Measurements from ENCODE around the gene AP5Z1.

Gene AP5Z1

DNA sequence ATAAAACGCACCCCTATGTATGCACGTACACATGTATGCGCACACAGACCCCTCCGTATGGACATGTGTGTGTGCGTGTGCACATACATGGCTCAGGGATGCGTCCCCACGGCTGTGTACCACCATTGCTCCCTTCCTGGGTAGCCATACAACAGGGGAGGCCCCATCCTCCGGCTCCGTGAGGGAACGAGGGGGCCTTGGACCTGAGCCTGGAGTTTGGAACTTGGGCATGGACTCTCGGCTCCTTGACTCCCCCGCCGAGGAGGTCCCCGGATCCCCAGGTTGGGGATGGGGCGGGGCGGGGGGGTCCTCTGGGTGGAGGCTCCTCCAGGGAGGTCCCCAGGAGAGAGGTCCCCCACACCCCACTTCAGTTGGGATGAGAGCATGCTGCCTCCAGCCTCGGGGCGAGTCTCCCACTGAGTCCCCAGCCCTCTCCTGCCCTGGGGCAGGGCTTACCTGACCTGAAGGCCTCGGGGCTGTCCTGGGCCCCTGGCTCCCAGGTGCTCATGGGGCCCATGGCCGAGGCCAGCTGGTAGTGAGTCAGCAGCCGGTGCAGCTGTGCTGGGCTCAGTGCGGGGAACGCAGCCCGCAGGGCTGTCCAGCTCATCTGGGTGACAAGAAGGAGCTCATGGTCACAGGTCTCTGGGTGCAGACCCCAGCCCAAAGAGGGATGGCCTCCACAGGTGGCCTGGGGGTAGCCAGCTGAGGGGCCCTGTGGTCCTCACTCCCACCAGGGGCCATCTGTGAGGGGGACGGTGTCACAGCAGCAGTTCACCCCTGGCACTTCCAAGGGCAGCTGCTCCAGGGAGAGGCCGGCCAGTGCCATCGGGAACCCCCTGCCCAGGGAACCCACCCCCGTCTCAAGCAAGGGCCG lies 29.9 kb downstream of the AP5Z1 start:
- DNase-seq = no peak

DNA sequence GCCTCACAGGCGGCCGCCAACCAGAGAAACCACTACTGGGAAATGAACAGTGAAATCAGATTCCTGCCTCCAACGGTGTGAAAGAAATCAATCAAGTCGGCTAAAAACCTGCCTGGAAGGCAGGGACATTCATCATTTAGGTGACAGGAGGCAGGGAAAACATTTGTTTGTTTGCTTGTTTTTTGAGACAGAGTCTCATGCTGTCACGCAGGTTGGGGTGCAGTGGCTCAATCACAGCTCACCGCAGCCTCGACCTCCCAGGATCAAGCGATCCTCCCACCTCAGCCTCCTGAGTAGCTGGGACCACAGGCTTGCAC lies 30.5 kb downstream of the AP5Z1 start:
- no peak for DNase-seq

DNA sequence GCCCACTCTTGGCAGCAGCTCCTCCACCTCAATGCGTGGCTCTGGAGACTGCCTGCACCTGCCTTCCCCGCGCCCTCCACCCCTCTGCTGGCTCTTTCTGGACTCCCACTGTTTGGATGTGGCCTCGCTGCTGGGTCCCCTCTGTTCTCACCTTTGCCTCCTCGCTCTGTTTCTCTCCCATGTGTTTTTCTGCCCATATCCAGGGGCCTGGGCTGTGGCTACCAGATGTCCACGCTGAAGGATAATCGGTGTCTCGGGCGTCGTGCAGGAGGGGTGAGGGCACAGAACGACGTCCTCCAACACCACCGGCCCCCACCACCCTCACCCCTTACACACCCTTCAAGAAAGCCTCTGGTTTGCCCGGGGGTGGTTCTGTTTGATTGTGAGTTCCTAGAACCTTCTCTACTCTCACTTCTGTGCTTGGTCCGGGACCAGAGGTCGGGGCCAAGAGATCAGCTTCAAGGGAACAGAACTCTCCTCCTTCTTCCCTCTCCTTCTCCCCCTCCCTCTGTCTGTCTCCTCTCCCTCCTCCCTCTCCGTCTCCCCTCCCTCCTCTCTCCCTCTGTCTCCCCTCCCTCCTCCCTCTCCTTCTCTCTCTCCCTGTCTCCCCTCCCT lies 31.7 kb downstream of the AP5Z1 start:
- DNase-seq = no peak

DNA sequence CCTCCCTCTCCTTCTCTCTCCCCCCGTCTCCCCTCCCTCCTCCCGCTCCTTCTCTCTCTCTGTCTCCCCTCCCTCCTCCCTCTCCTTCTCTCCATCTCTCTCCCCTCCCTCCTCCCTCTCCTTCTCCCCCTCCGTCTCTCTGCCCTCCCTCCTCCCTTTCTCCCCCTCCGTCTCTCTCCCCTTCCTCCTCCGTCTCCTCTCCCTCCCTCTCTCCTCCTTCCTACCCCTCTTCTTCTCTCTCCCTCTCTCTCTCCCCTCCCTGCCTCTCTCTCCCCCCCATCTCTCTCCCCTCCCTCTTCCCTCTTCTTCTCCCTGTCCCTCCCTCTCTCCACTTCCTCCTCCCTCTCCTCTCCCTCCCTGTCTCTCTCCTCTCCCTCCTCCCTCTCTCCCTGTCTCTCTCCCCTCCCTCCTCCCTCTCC lies 32.2 kb downstream of the AP5Z1 start:
- DNase-seq = no peak

DNA sequence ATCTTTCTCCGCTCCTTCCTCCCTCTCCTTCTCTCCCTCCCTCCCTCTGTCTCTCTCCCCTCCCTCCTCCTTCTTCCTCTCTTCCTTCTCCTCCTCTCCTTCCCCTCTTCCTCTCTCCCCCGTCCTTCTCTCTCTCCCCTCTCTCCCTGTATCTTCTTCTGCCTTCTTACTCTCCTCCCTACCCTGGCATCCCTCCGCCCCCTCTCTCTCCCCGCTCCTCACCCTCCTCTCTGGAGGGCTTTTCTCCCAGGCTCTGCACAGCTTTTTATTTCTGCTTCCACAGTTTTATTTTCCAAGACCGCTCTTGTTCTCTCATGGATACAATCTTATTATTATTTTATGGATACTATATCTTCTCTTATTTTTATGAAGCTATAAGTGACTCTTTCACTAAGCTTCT lies 32.6 kb downstream of the AP5Z1 start:
- no peak for DNase-seq

DNA sequence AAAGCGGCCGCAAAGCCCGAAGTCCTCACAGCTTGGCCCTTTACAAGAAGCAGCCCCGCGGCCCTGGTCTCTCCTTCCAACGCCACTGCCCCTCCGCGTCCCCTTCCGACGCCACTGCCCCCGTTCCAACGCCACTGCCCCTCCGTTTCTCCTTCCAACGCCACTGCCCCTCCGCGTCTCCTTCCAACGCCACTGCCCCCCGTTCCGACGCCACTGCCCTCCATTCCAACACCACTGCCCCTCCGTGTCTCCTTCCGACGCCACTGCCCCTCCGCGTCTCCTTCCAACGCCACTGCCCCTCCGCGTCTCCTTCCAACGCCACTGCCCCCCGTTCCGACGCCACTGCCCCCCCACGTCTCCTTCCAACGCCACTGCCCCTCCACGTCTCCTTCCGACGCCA lies 33.1 kb downstream of the AP5Z1 start:
- DNase-seq = no peak

GRCh38 chr7:4809091-4809591 lies 33.7 kb downstream of the AP5Z1 start:
- no peak for DNase-seq

- DNase-seq = no peak
Measured at GRCh38 chr7:4809666-4810065, 34.2 kb downstream of the AP5Z1 start.

DNA sequence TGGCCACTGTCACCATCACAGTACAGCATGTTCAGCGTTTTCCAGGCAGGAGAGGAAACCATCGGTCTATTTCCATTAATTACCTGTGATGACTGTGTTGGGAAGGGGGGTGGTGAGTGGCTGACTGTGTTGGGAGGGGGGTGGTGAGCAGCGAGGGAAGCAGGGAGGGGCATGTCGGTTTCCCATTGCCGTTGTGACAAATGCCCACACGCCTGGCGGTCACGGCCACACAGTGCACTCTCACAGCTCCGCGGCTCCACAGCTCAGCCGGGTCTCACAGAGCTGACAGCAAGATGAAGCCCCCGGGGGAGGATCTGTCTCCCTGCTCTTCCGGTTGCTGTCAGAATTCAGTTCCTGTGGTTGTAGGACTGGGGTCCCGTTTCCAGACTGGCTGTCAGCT lies 39.0 kb downstream of the AP5Z1 start:
- DNase-seq = no peak

GRCh38 chr7:4815121-4815520 lies 39.7 kb downstream of the AP5Z1 start:
- no peak for DNase-seq

DNA sequence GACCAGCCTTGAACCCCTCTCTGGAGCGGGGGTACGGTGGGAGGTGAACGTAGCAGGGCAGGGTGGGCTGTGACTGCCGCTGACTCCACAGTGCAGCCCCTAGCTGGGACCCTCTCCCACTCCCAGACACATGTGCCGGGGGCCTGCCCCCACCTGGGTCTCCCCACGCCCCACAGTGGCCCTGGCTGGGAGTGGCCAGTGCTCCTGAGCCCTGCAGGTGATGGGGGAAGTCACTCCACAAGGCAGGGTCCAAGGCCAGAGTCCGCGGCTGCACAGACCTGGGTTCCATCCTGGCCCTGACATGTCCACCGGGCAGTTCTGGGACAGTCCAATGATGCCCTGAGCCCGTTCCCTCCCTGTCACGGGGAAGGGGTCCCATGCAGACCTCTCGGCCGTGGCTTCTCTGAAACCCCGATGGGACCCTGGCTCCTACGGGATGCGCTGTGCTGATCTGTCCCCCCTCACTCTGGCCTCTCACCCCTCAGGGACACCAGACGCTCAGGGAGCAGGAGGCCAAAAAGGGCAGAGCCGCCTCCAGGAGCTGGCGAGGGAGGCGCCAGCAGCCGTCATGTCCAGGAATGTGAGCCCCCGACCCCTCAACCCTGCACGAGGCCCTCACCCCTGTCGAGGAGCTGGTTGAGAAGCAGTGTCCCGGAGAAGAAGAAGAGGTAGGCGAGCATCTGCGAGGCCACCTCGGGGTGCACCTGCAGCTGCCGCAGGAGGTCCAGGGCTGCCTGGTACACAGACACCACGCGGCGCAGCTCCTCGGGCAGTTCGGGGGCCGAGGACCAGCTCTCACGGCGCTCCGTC lies 40.4 kb downstream of the AP5Z1 start:
- DNase-seq = no peak

DNA sequence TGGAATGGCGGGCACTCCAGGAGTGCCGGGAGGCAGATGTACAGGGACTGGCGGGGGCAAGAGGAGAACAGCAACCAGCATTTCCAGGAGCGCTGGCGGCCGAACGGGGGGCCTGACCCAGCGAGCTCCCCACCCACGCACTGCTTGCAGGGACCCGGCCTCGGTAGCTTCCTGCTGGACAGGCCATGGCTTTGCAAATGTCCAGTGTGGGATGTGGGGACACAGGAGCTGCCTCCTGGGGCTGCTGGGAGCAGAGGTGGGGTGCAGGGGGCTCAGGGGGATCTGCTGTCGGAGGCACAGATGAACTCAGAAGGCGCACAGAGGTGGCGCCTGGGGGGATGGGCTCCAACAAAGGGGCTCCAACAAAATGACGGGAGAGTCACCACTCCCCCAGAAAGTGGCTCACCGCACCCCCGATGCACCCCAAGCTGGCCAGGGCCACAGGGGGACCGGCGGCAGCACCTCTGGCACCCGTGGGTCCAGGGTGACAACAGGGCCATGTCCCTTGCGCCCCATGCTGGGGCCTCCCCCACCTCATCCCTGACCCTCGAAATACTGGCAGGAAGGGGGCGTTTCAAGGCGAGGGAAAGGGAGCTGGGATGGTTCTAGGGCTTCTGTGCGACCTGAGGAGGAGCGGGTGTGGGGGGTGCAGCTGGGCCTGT lies 41.1 kb downstream of the AP5Z1 start:
- DNase-seq = no peak

GRCh38 chr7:4817178-4817901 lies 41.9 kb downstream of the AP5Z1 start:
- no peak for DNase-seq

DNA sequence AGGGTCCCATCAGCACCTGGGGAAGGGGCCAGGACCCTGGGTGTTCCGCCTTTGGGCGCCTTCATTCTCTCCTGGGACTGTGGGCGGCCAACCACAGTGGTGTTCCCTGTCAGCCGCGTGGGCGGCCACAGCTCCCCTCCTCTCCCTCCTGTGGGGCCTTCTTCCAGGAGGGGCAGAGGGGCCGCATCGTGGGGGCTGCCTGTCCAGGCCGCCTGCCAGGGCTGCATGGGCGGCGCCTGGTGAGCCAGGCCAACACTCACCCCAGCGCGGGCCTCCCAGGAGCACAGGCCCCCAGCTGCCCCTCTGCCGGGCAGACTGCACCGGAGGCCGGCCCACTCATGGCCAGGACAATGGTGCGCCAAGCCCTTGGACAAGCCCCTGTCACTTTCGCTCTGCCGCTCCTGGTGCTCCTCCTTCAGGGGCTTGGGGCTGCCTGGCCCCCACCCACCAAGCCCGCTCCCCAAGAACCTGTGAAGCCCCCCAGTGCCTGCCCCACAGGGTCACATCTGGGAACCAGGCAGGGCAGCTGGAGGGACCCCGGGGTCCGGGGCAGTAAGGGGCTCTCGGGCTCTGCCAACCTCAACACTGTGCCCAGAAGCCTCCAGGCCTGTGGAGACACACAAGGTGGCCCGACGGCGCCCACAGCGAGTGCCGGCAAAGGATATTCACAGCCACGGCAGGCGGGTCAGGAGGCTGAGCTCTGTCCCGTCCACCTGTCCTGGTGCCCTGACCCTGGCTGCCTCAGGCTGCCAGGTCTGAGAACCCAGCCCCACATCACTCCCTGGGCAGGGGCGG lies 42.8 kb downstream of the AP5Z1 start:
- no peak for DNase-seq

GRCh38 chr7:4819560-4820404 lies 44.4 kb downstream of the AP5Z1 start:
- DNase-seq = no peak

DNA sequence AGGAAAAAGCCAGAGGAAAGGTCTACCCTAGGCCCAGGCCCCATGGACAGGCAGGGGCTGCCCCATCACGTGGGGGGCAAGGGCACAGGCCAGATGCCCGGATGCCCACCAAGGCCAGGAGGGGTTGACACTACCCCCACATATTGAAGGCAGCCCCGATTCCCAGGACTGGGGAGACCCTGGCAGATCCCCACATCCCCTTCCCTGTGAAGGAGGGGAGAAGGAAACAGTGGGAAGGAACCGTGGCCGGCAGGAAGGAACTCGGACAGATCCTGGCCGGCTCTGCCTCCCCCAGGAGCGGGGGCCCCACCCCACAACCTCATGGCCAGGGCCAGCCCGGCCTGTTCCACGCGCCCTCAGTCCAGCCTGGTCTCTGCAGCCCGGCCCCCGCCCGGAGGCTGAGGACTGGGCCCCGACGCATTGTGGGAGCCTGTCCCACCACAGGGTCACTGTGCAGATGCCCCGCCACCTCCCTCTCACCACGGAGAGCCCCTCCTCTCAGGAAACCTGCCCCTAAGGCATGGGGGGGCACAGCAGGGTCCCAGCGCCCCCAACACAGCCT lies 45.1 kb downstream of the AP5Z1 start:
- DNase-seq = no peak

GRCh38 chr7:4820967-4821471 lies 45.6 kb downstream of the AP5Z1 start:
- no peak for DNase-seq

- DNase-seq = no peak
Measured at GRCh38 chr7:4822677-4823076, 47.3 kb downstream of the AP5Z1 start.

GRCh38 chr7:4823441-4824119 lies 48.2 kb downstream of the AP5Z1 start:
- DNase-seq = no peak
